HG02973 (cell line): ENCODE data around the gene SPOCK2.

Experiments used
- ATAC-seq: cut with Tn5 transposase; IDR thresholded peaks from one replicate; pipeline ENCODE4 v1.9.1; 2021; ENCODE audit warnings: moderate library complexity; ENCODE audit not compliant: unreplicated experiment

SPOCK2 gene

DNA sequence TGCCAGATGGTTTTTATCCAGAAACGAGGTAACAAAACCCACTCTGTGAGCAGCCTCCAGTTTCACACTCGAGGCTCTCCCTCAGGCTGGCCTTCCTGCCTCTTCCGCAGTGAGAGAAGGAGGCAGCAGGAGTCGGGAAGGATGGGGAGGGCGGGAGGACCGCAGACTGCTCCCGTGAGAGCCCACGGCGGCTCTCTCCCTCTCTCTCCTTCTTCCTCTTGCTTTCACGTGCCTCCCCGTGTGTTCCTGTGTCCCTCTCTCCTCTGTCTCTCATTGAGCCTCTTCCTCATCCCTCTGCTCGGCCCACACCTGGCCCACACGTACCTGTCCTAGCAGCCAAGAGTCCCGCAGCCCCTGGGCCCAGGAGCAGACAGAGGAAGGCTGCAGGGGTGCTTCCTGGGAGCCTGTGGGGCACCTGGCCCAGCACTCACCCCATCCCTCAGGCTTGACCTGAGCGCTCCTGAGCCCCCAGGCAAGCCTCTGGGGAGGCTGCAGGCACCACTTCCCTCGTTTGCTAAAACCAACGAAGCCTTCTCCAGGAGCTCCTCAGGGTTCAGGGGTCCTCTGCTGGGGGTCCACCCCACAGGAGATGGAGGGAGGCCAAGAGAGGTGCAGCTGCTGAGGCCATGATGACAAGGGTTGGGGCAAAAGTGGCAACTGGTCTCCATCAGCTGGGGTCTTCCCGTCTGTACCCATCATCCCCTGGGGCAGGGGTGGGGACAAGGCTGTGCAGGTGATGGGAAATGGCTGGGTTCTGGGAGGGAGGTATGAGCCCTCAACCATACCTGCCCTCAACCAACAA is 13.6 kb downstream of the SPOCK2 start:
- ATAC-seq, result no peak

GRCh38 chr10:72073708-72074573 is 14.4 kb downstream of the SPOCK2 start:
- ATAC-seq, result no peak

DNA sequence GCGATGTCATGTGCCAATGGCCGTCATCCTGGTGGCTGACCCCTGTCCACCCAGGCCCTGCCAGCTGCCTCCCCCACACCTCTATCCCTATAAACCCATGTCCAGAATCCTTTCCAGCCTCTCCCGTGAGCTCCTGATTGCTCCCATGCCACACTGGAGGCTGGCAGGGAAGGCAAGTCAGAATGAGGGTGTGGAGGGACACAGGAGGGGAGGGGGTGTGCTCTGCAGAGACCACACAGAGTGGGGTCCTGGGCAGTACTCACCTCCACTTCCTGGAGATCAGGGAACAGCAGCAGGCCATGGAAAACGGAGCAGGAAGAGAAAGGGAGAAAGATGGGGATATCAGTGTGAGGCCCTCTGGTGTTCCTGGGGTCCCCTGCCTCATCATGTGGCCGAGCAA is 15.7 kb downstream of the SPOCK2 start:
- no peak for ATAC-seq

DNA sequence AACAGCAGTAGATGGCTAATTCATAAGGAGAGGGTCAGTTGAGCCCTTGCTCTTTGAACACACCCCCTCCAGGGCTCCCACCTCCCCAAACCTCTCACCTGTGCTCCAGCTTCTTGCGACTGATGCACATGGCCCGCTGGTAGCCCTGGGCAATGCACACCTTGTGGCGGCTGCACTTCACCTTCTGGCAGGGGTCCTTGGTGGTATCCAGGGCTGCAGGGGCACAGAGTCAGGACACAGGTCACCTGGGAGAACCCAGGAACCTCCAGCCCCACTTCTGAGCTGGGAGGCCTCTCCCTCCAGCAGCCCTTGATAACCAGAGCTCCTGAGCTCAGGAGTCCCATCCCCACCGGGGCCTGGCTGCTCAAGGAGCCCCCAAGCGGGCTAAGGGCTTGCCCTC is 16.3 kb downstream of the SPOCK2 start:
- no peak for ATAC-seq

DNA sequence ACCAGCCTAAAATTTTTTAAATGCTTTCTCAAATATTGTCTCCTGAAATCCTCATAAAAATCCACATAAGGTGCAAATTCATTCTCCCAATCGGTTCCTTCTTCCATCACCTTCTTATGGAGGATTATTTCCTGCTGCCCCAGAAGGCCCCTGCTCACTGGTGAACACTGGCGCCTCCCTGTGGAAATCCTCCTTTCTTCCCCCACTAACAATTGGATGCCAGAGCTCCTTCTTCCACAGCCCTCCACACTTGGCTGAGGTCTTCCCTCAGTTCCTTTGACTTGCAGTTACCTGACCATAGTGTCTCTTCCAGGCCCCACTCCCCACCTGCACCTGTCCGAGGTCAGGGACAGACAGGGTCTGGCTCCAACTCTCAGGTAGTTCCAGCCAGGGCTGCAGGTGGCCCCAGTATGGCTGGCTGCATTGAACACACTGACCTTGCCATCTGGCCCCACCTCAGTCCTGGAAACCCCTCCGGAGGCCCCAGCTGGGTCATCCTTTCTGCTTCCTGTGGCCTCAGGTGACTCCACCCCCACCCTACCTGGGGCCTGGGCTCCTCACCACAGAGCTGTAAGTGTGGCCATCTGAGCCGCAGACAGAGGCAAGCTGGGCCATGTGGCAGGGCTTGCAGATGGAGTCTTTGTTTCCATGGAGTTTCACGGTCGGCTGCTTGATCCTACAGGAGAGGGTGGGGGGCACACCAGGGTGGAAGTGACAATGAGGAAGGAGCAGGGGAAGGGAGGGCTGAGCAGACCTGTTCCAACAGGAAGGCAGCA is 18.4 kb downstream of the SPOCK2 start:
- ATAC-seq, result no peak

DNA sequence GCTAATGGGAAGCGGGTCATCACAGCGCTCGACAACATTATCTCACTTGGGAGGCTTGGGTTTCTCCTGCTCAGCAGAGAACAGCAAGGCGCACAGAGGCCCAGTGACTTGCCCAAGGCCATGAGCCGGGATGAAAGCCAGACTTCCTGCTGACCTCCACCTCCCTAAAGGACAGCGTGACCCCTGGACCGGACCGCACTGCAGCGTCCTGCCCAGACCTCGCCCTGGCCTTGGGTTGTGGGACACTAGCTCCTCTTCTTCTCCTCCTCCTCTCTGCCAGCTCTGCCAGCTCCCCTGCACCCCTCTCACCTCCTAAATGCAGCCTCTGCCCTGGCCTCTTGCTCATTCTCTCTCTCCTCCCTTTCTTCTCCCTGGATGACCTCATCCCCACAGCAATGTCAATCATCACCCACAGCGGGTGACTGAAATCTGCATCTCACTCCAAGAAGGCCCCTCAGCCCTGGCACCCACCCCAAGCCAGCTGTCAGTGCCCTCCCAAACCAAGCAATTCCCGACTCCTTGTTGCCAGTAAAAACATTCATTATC is 19.4 kb downstream of the SPOCK2 start:
- no peak for ATAC-seq

DNA sequence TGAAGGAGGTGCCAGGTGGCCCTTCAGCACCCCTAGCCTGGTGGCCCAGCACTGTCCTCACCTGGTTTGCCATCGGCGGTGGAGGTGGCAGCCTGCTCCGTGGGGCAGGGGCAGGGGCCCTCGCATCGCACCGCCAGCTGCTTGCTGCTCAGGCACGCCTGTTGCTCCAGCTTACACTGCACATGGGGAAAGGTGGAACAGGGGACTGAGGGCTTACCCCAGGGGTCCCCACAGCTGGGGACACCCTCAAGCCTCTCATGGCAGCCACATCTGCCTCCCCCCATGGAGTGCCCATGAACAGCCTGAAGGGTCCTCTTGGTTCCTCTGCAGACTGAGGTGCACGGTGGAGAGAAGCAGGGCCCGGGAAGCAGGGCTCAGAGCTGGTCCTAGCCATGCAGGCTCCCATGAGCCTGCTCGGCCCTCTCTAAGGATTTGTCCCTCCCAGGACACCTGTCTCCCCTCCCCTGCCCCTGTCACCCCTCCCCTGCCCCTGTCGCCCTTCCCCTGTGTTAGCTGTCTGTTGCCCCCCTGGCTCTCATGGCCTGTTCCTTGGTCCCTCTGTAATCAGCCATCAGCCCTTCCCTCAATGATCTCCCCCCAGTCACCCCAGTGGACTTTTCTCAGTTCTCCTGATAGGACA is 20.1 kb downstream of the SPOCK2 start:
- ATAC-seq, result no peak

DNA sequence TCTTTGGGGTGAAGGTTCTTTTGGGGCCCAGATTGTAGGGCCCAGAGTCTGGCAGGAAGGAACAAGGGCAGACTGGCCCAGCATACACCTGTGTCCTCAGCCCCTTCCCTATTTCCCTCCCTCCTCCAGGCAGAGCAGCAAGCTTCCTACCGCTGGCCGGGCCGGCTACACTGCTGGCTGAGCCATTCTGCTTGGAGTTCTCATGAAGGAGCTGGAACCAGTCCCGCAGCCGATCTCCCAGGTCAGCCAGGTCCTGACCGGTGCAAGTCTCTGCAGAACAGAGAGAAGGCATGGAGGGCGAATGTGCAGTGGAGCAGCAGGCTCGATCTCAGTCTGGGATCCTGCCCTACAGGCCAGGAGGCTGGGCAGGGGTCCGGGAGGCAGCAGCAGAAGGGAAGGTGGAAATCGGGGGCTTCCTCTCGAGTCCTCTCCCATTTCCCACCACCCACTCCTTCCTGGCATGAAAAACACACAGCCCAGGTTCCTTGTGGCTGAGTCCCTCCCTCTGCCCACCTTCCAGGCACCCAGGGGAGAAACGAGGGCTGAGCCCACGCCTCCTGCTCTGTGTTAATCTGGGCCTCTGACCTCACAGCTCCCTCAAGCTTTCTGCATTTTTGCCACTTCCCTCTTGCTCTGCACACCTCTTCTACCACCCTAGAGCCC is 20.8 kb downstream of the SPOCK2 start:
- no peak for ATAC-seq

DNA sequence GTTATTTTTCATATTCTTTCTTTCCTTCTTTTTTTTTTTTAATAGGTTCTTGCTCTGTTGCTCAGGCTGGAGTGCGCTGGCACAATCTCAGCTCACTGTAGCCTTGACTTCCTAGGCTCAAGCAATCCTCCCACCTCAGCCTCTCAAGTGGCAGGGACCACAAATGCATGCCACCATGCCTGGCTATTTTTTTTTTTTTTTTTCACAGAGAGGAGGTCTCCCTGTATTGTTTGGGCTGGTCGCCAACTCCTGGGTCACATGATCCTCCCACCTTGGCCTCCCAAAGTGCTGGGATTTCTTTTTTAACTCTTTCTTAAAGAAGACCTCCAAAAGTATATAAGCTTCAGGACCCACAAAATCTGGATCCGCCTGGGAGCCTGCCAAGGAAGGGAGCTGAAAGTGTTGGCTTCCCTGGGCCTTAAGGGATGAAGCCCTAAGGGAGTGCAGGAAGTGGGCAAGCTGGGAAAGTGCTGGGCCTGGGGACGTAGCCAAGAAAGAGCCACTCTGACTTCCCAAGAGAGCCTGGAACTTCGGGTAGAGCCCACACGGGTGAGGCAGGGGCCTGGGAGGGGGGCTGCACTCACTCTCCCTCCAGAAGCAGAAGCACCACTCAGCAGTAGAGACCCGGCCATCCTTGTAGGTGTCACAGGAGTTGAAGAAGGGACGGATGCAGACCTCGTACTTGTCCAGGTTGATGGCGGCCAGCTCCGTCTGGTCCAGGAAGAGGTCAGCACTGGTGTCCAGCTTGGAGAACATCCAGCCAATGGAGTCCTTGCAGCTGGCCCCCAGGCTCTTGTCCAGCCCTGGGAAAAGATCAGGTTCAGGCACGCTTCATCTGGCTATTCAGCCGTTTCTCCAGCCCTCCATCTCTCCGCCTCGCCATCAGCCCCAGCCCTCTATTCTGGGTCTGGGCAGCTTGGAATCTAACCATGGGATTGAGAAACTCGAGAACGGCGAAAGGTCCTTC is 21.8 kb downstream of the SPOCK2 start:
- ATAC-seq, result no peak

GRCh38 chr10:72065439-72066025 is 22.8 kb downstream of the SPOCK2 start:
- no peak for ATAC-seq

- ATAC-seq, result no peak
Measured at GRCh38 chr10:72063703-72064391, 24.5 kb downstream of the SPOCK2 start.

- ATAC-seq, result no peak
Measured at GRCh38 chr10:72062832-72063702, 25.3 kb downstream of the SPOCK2 start.

DNA sequence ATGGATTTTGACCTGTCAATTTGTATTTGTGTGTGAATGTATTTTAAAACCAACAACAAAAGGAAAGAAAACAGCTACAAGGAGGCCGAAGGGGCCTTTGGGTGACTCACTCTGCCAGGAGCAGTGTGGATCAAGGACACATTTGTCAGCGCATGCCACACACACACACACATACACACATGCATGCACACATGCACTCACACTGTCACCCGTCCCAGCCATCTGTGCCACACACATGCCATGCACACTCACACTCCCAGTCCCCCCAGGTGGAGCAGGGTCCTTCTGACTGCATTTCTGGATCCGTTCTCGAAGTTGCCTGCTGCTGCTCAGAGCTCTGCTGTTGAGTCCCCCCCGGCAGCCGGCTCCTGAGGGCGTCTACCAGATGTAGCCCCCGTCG is 26.0 kb downstream of the SPOCK2 start:
- no peak for ATAC-seq

GRCh38 chr10:72061930-72062329 is 26.4 kb downstream of the SPOCK2 start:
- ATAC-seq, result no peak

GRCh38 chr10:72061491-72061890 is 26.9 kb downstream of the SPOCK2 start:
- no peak for ATAC-seq

DNA sequence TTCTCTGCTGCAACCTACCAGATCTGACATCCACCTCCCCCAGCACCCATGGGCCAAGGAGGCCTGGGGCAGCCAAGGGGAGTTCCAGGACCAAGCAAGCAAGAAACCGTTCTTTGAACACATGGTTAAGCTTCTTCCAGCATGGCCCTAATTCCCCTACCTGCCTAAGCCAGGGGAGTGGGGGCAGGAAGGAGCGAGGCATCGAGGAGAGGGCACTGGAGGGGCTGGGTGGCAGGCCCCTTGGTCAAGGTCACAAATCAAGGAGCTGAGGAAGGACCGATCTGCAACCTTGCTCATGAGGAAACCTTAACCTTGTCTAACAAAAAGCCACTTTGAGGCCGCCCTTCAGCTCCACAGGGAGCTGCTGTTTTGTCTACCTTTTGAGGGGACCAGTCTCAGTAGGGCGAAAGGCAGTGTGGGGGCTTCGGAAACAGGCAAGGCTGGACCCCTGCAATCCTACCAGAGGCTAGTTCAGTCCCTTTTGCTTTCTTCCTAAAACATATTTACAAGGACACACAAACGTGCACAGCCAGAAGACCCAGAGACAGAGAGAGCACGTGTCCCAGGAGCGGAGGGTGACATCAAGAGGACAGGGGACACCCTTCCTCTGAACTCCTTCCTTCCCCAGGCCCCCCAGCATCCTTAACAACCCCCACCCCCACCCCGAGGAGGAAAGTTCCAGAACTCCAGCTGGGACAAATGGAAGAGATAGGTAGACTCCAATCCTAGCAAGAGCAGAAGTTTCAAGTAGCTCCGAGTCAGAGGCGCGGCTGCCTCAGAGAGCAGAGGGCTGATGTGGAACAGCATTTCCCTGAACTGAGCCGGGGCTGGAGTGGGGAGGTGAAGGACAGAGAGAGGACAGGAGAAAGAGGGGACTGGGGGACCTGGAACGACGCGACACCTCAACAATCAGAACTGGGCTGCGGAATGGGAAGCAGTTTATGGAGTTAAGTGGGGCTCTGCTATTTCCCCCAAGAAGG is 28.2 kb downstream of the SPOCK2 start:
- no peak for ATAC-seq
